Measurements from ENCODE around the gene AFF2. TPM values are rescaled to one million over a fixed set of nuclear protein-coding genes. Genes with fewer than 3 reads are reported as not detected.

AFF2 gene
- total RNA-seq, 6 donors from 2014 or later: 6.1 to 17.4 (median 9.7) TPM

DNA sequence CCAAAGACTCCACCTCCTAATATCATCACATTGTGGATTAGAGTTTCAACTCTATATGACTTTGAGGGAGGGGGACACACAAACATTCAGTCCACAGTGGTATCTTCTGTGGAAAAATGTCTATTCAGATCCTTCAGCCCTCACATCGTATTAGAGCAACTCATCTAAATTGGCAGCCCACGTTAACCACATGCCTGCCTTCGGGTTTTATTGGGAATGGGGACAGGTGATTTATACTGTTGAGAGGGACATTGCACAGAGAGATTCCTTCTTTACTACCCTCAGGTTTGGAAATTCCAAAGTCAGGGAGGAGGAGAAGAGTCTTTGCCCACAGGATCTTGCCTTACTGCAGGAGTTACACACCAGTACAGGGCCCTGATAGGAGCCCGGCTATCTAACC lies 372.5 kb downstream of the AFF2 start:
- Histone ChIP-seq H3K36me3 (no peaks in the 10 kb centered on the region), H3K9me3 (no peaks in the 10 kb centered on the region), H3K27me3 (no peaks in the 10 kb centered on the region), H3K4me3 (no peak overlapping the region), H3K4me1 (no peaks in the 10 kb centered on the region), H3K27ac (no peak overlapping the region)
- DNase-seq (no peak), ATAC-seq (ENCODE audit: low FRiP score in 2 of 2) (no peak)
- 61 to 64% methylated on average over 3 to 4 of the region's 4 CpGs for WGBS, 2 donors
- no peak for TF ChIP-seq POLR2AphosphoS5 (IDR thresholded peaks at IDR 0.05)
- no peak for TF ChIP-seq POLR2A (IDR thresholded peaks at IDR 0.05)
- TF ChIP-seq EP300 (IDR thresholded peaks at IDR 0.05): no peak
- TF ChIP-seq, protein P1, sequence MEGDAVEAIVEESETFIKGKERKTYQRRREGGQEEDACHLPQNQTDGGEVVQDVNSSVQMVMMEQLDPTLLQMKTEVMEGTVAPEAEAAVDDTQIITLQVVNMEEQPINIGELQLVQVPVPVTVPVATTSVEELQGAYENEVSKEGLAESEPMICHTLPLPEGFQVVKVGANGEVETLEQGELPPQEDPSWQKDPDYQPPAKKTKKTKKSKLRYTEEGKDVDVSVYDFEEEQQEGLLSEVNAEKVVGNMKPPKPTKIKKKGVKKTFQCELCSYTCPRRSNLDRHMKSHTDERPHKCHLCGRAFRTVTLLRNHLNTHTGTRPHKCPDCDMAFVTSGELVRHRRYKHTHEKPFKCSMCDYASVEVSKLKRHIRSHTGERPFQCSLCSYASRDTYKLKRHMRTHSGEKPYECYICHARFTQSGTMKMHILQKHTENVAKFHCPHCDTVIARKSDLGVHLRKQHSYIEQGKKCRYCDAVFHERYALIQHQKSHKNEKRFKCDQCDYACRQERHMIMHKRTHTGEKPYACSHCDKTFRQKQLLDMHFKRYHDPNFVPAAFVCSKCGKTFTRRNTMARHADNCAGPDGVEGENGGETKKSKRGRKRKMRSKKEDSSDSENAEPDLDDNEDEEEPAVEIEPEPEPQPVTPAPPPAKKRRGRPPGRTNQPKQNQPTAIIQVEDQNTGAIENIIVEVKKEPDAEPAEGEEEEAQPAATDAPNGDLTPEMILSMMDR (IDR thresholded peaks at IDR 0.05): no peak

DNA sequence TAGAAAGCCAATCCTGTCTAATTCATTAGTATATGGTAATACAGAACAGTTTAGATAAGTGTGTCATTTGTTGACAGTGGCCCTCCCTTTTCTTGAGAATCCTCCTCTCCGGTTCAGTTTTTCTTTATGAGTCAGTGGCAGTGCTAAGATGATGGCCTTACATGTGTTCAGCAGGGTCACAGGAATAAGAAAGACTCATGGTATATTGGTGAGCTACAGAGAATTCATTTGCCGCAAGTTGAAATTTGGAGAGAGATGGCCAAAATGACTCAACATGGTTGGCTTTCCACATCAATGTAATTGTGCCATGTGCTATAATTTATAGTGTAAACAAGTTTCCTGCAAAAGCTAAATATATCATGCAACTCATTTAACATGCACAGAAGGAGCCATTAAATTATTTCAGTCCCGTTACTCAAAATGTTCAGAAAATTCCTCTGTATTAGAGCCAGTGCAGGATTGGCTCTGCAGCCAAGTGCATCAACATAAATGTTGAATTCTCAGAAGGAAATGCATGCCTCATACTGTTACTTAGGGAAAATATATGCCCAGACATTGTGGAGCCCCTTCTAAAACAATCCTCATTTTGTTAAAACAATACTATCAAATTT lies 374.3 kb downstream of the AFF2 start:
- WGBS, 2 donors: 81 to 82% methylated on average over 3 of the region's 3 CpGs
- H3K4me3 ChIP-seq: no peak overlapping the region
- TF ChIP-seq POLR2AphosphoS5 (IDR thresholded peaks at IDR 0.05) (no peak), EP300 (IDR thresholded peaks at IDR 0.05) (no peak), POLR2A (IDR thresholded peaks at IDR 0.05) (no peak)
- TF ChIP-seq, protein P1 (IDR thresholded peaks at IDR 0.05): no peak
- H3K9me3 ChIP-seq: no peaks in the 10 kb centered on the region
- ATAC-seq (ENCODE audit: low FRiP score in 2 of 2): no peak
- no peaks in the 10 kb centered on the region for H3K27me3 ChIP-seq
- H3K27ac ChIP-seq: no peak overlapping the region
- no peaks in the 10 kb centered on the region for H3K36me3 ChIP-seq
- no peaks in the 10 kb centered on the region for H3K4me1 ChIP-seq
- DNase-seq: no peak

DNA sequence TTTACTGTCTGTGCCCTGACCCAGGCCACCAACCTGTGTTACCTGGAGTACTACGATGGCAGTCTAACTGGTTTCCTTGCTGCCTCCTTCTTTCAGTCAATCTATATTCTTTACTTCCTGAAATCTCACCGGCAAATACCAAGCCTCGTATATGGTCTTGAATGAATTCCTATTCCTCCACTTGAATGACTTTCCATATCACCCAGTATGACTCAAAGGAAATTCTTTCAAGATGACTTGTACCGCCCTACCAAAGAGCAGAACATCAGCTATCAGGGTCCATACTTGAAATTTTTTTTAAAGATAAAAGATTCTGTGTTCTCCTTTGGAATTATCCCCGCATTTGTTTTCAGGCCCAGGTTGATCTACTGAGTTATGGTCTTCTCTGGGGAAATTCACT lies 378.0 kb downstream of the AFF2 start:
- WGBS, 2 donors: 82 to 96% methylated on average over 5 of the region's 5 CpGs
- TF ChIP-seq, protein P1 (IDR thresholded peaks at IDR 0.05): no peak
- TF ChIP-seq POLR2AphosphoS5 (IDR thresholded peaks at IDR 0.05): no peak
- no peak for TF ChIP-seq EP300 (IDR thresholded peaks at IDR 0.05)
- no peak for TF ChIP-seq POLR2A (IDR thresholded peaks at IDR 0.05)
- Histone ChIP-seq H3K27me3 (no peaks in the 10 kb centered on the region), H3K27ac (no peak overlapping the region), H3K4me1 (no peaks in the 10 kb centered on the region), H3K4me3 (no peak overlapping the region), H3K36me3 (no peaks in the 10 kb centered on the region), H3K9me3 (no peaks in the 10 kb centered on the region)
- ATAC-seq (ENCODE audit: low FRiP score in 2 of 2) (no peak), DNase-seq (no peak)

DNA sequence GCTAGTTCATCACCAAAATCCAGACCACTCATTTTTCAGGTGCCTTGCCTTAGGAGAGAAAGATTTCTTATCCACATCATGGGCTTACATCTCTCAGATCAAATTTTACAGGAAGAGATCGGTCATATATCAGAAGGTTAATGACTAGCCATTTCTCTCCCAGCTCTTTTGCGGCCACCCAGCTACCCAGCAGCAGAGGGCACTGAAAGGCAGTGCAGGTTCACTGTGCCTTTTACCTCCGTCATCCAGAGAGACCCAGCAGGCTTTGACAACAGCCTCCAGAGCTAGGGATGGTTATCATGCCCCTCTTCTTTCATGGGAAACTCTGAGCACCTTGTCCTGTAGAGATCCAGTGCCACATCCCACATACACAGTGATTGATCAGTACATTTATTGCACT lies 384.8 kb downstream of the AFF2 start:
- no peaks in the 10 kb centered on the region for H3K9me3 ChIP-seq
- no peaks in the 10 kb centered on the region for H3K36me3 ChIP-seq
- WGBS, 2 donors: 78 to 80% methylated on average over 1 to 3 of the region's 3 CpGs
- DNase-seq (no peak), ATAC-seq (ENCODE audit: low FRiP score in 2 of 2) (no peak)
- H3K4me3 ChIP-seq: no peak overlapping the region
- H3K27me3 ChIP-seq: no peaks in the 10 kb centered on the region
- no peak overlapping the region for H3K27ac ChIP-seq
- H3K4me1 ChIP-seq: no peaks in the 10 kb centered on the region
- no peak for TF ChIP-seq EP300 (IDR thresholded peaks at IDR 0.05)
- TF ChIP-seq, protein P1 (IDR thresholded peaks at IDR 0.05): no peak
- TF ChIP-seq POLR2AphosphoS5 (IDR thresholded peaks at IDR 0.05): no peak
- no peak for TF ChIP-seq POLR2A (IDR thresholded peaks at IDR 0.05)

DNA sequence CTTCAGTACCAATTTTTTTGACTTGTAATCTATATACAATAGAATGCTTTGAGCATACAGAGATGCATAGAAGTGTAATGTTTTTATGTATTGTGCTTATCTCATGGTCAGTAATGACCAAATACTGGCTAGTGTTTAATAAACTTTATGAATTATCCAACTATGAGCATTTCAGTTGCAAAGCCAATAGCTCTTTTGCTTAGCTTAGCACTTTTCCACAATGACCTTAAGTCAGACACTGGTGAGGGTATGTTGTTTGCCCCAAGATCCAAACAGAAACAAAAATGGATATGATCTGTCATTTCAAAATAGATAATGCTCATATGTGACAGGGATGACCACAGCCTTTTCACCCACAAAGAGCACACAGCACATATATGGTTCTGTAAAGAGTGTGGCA lies 393.0 kb downstream of the AFF2 start:
- H3K36me3 ChIP-seq: no peaks in the 10 kb centered on the region
- no peaks in the 10 kb centered on the region for H3K27me3 ChIP-seq
- ATAC-seq (ENCODE audit: low FRiP score in 2 of 2) (no peak), DNase-seq (no peak)
- no peaks in the 10 kb centered on the region for H3K9me3 ChIP-seq
- H3K27ac ChIP-seq: no peak overlapping the region
- H3K4me3 ChIP-seq: no peak overlapping the region
- TF ChIP-seq POLR2A (IDR thresholded peaks at IDR 0.05): no peak
- TF ChIP-seq, protein P1 (IDR thresholded peaks at IDR 0.05): no peak
- TF ChIP-seq POLR2AphosphoS5 (IDR thresholded peaks at IDR 0.05): no peak
- TF ChIP-seq EP300 (IDR thresholded peaks at IDR 0.05): no peak
- H3K4me1 ChIP-seq: no peaks in the 10 kb centered on the region

Data from upper lobe of left lung (tissue), 6 donors.